DMS153 treated with DMSO at 0.1 percent for 48 hours (cell line): Measurements from ENCODE around the gene TNS3.
A peak's percentile ranks its signal among the peaks of the same experiment; 100 is the strongest.
"Not testable (repeated sequence)": the region's sequence is repeated elsewhere in the genome, so short reads cannot be mapped to it uniquely, and the experiment has no call there.

Source experiments
- DNase-seq: peaks from one replicate; lab custom pipeline; 2025; ENCODE audit not compliant: unreplicated experiment; lab: John Stamatoyannopoulos, UW

The TNS3 gene

GRCh38 chr7:47273088-47273487 lies 308.8 kb downstream of the TNS3 start:
- no peak for DNase-seq

GRCh38 chr7:47271749-47272148 lies 310.2 kb downstream of the TNS3 start:
- no peak for DNase-seq

- DNase-seq, result no peak
These were observed 312.8 kb downstream of the TNS3 start for GRCh38 chr7:47268851-47269836.

- DNase-seq, result no peak
These were observed 314.6 kb downstream of the TNS3 start for GRCh38 chr7:47267346-47267745.

GRCh38 chr7:47266799-47267198 lies 315.1 kb downstream of the TNS3 start:
- no peak for DNase-seq

GRCh38 chr7:47266131-47266706 lies 315.7 kb downstream of the TNS3 start:
- peak; percentile 31 for DNase-seq

GRCh38 chr7:47265621-47266020 lies 316.3 kb downstream of the TNS3 start:
- no peak for DNase-seq

GRCh38 chr7:47264021-47264651 lies 317.8 kb downstream of the TNS3 start:
- no peak for DNase-seq

GRCh38 chr7:47262881-47263280 lies 319.0 kb downstream of the TNS3 start:
- no peak for DNase-seq

- not testable (repeated sequence) for DNase-seq
These were observed 319.8 kb downstream of the TNS3 start for GRCh38 chr7:47262160-47262559.

GRCh38 chr7:47260270-47260669 lies 321.6 kb downstream of the TNS3 start:
- DNase-seq, result no peak

- no peak for DNase-seq
These were observed 322.2 kb downstream of the TNS3 start for GRCh38 chr7:47259682-47260081.

- DNase-seq, result no peak
These were observed 323.1 kb downstream of the TNS3 start for GRCh38 chr7:47258798-47259197.

GRCh38 chr7:47256016-47256415 lies 325.9 kb downstream of the TNS3 start:
- DNase-seq, result no peak

GRCh38 chr7:47255441-47255840 lies 326.5 kb downstream of the TNS3 start:
- no peak for DNase-seq

- no peak for DNase-seq
These were observed 326.9 kb downstream of the TNS3 start for GRCh38 chr7:47255007-47255406.

GRCh38 chr7:47254081-47254977 lies 327.6 kb downstream of the TNS3 start:
- DNase-seq, result peak; percentile 57

- peak; percentile 15 for DNase-seq
These were observed 328.2 kb downstream of the TNS3 start for GRCh38 chr7:47253650-47254080.

GRCh38 chr7:47252675-47253074 lies 329.2 kb downstream of the TNS3 start:
- no peak for DNase-seq

GRCh38 chr7:47249361-47249760 lies 332.6 kb downstream of the TNS3 start:
- no peak for DNase-seq

- no peak for DNase-seq
These were observed 333.1 kb downstream of the TNS3 start for GRCh38 chr7:47248797-47249196.
